ENCODE data around the gene IVL. TPM values are rescaled to one million over a fixed set of nuclear protein-coding genes. Genes with fewer than 3 reads are reported as not detected.

IVL gene
- total RNA-seq, 1 donor from 2014 or later: not detected

DNA sequence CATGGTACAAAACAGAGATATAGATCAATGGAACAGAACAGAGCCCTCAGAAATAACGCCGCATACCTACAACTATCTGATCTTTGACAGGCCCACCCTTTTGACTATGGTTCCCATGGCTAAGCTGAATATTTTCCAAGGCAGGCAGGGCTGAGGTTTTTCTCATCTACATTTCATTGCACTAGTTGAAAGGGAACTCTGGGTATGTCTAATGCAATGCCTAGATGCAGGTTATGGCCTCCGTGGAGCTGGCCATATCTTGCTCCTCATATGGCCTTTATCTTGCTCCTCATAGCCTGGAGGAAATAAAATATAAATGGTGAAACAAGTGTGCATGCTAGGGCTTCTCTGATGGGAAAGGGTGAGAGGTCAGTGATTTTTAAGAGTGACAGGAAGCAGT is 49.2 kb downstream of the IVL start:
- no peaks in the 10 kb centered on the region for H3K4me1 Mint-ChIP-seq
- H3F3A ChIP-seq (ENCODE audit: low read depth): no peaks in the 10 kb centered on the region
- peaks cover under 1% of the 10 kb centered on the region for H3K27me3 Mint-ChIP-seq (ENCODE audit: insufficient read depth, low read depth)
- no peak overlapping the region for H3K4me2 ChIP-seq
- H3K27ac ChIP-seq: no peak overlapping the region
- H3K27me3 ChIP-seq: no peaks in the 10 kb centered on the region
- H3K79me2 ChIP-seq (ENCODE audit: low read depth): no peaks in the 10 kb centered on the region
- H3K36me3 ChIP-seq: no peaks in the 10 kb centered on the region
- no peaks in the 10 kb centered on the region for H3K9me3 Mint-ChIP-seq
- DNase-seq (ENCODE audit: low spot score): no peak
- no peaks in the 10 kb centered on the region for H3K4me1 ChIP-seq
- no peak overlapping the region for H3K4me3 ChIP-seq
- H3K9ac ChIP-seq: no peak overlapping the region
- H3K36me3 Mint-ChIP-seq: no peaks in the 10 kb centered on the region
- no peak overlapping the region for H3K4me3 Mint-ChIP-seq
- H3K9me3 ChIP-seq (ENCODE audit: low read depth): peaks cover 5% of the 10 kb centered on the region
- no peak for TF ChIP-seq CTCF (IDR thresholded peaks at IDR 0.05)
- TF ChIP-seq EZH2 (IDR thresholded peaks at IDR 0.05): no peak
- TF ChIP-seq EZH2phosphoT487 (IDR thresholded peaks at IDR 0.05): no peak
- H3K27ac Mint-ChIP-seq: no peak overlapping the region
- H2AFZ ChIP-seq (replicated peaks): no peak overlapping the region
- H4K20me1 ChIP-seq (ENCODE audit: low read depth): no peaks in the 10 kb centered on the region

GRCh38 chr1:152959273-152959672 is 50.9 kb downstream of the IVL start:
- no peak overlapping the region for H3K4me3 Mint-ChIP-seq
- no peaks in the 10 kb centered on the region for H3K27me3 ChIP-seq
- no peak for TF ChIP-seq EZH2 (IDR thresholded peaks at IDR 0.05)
- TF ChIP-seq CTCF (IDR thresholded peaks at IDR 0.05): no peak
- no peak for TF ChIP-seq EZH2phosphoT487 (IDR thresholded peaks at IDR 0.05)
- no peaks in the 10 kb centered on the region for H3F3A ChIP-seq (ENCODE audit: low read depth)
- no peak overlapping the region for H3K9ac ChIP-seq
- no peak overlapping the region for H3K27ac ChIP-seq
- no peaks in the 10 kb centered on the region for H3K4me1 Mint-ChIP-seq
- no peaks in the 10 kb centered on the region for H3K36me3 ChIP-seq
- no peak overlapping the region for H3K27ac Mint-ChIP-seq
- no peaks in the 10 kb centered on the region for H4K20me1 ChIP-seq (ENCODE audit: low read depth)
- H3K9me3 ChIP-seq (ENCODE audit: low read depth): peaks cover 5% of the 10 kb centered on the region
- no peaks in the 10 kb centered on the region for H3K79me2 ChIP-seq (ENCODE audit: low read depth)
- no peaks in the 10 kb centered on the region for H3K27me3 Mint-ChIP-seq (ENCODE audit: insufficient read depth, low read depth)
- no peak overlapping the region for H2AFZ ChIP-seq (replicated peaks)
- no peaks in the 10 kb centered on the region for H3K4me1 ChIP-seq
- H3K9me3 Mint-ChIP-seq: no peaks in the 10 kb centered on the region
- H3K4me3 ChIP-seq: no peak overlapping the region
- DNase-seq (ENCODE audit: low spot score): no peak
- H3K4me2 ChIP-seq: no peak overlapping the region
- H3K36me3 Mint-ChIP-seq: no peaks in the 10 kb centered on the region

- Mint-ChIP-seq H3K27ac (no peak overlapping the region), H3K4me1 (no peaks in the 10 kb centered on the region), H3K9me3 (no peaks in the 10 kb centered on the region), H3K27me3 (ENCODE audit: insufficient read depth, low read depth) (no peaks in the 10 kb centered on the region), H3K4me3 (no peak overlapping the region), H3K36me3 (no peaks in the 10 kb centered on the region)
- H3K36me3 ChIP-seq: no peaks in the 10 kb centered on the region
- H2AFZ ChIP-seq (replicated peaks): no peak overlapping the region
- no peaks in the 10 kb centered on the region for H4K20me1 ChIP-seq (ENCODE audit: low read depth)
- no peak for DNase-seq (ENCODE audit: low spot score)
- H3K79me2 ChIP-seq (ENCODE audit: low read depth): no peaks in the 10 kb centered on the region
- no peak overlapping the region for H3K4me3 ChIP-seq
- TF ChIP-seq CTCF (IDR thresholded peaks at IDR 0.05): no peak
- TF ChIP-seq EZH2 (IDR thresholded peaks at IDR 0.05): no peak
- no peak for TF ChIP-seq EZH2phosphoT487 (IDR thresholded peaks at IDR 0.05)
- no peaks in the 10 kb centered on the region for H3K4me1 ChIP-seq
- H3K27me3 ChIP-seq: no peaks in the 10 kb centered on the region
- peaks cover 5% of the 10 kb centered on the region for H3K9me3 ChIP-seq (ENCODE audit: low read depth)
- H3F3A ChIP-seq (ENCODE audit: low read depth): no peaks in the 10 kb centered on the region
- no peak overlapping the region for H3K9ac ChIP-seq
- H3K27ac ChIP-seq: no peak overlapping the region
- no peak overlapping the region for H3K4me2 ChIP-seq
These were observed 51.6 kb downstream of the IVL start for GRCh38 chr1:152959801-152960451.

Measured in neural progenitor cell (in vitro differentiated cells).